Mammary epithelial cell (primary cell): ENCODE measurements around the gene ZFP1.
"Not testable (repeated sequence)": the region's sequence is repeated elsewhere in the genome, so short reads cannot be mapped to it uniquely, and the experiment has no call there.

Experiments
- EZH2 ChIP-seq: IDR thresholded peaks from 2 replicates; pipeline ENCODE4 v1.6.1; 2012; ENCODE audit warnings: low read length, inconsistent platforms, borderline replicate concordance
- TF ChIP-seq, protein P1 (sequence below), 2 donors: IDR thresholded peaks in 1 of 2; conservative IDR thresholded peaks in 1 of 2; 2 replicates each; pipeline ENCODE4 v1.5.1; 2011 to 2012; ENCODE audit warnings: inconsistent platforms in 2 of 2, low read length in 2 of 2, mild to moderate bottlenecking in 2 of 2, control low read depth in 1 of 2, low read depth in 1 of 2; ENCODE audit not compliant: insufficient read depth in 1 of 2; ENCODE audit errors: extremely low read depth in 1 of 2

DNA sequence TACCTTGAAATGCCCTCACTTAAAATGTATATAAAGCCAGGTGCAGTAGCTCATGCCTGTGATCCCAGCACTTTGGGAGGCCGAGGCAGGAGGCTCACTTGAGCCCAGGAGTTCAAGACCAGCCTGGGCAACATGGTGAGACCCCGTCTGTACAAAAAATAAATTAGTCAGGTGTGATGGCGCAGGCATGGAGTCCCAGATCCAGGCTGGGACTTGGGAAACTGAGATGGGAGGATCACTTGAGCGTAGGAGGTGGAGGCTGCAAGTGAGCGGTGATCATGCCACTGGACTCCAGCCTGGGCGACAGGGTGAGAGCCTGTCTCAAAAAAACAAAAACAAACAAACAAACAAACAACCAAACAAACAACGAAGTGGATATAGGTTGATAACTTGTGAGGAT, 61.2 kb downstream of the ZFP1 start:
- TF ChIP-seq, protein P1, sequence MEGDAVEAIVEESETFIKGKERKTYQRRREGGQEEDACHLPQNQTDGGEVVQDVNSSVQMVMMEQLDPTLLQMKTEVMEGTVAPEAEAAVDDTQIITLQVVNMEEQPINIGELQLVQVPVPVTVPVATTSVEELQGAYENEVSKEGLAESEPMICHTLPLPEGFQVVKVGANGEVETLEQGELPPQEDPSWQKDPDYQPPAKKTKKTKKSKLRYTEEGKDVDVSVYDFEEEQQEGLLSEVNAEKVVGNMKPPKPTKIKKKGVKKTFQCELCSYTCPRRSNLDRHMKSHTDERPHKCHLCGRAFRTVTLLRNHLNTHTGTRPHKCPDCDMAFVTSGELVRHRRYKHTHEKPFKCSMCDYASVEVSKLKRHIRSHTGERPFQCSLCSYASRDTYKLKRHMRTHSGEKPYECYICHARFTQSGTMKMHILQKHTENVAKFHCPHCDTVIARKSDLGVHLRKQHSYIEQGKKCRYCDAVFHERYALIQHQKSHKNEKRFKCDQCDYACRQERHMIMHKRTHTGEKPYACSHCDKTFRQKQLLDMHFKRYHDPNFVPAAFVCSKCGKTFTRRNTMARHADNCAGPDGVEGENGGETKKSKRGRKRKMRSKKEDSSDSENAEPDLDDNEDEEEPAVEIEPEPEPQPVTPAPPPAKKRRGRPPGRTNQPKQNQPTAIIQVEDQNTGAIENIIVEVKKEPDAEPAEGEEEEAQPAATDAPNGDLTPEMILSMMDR (conservative IDR thresholded peaks at IDR 0.05 in 1 of 2, IDR thresholded peaks at IDR 0.05 in 1 of 2; ENCODE audit: extremely low read depth in 1 of 2, insufficient read depth in 1 of 2, low read depth in 1 of 2, low read length in 2 of 2): not testable (repeated sequence)
- TF ChIP-seq EZH2: not testable (repeated sequence)
